Epithelial cell of esophagus (primary cell): ENCODE results near the gene NAGPA.

Source experiments
- DNase-seq: peaks from one replicate; pipeline ENCODE4 v3.0.0; 2010; ENCODE audit warnings: low read depth
- H3K4me3 ChIP-seq: 2 replicates; pipeline ENCODE4 v1.5.1; 2011; ENCODE audit warnings: mild to moderate bottlenecking, low read length, control low read depth
- TF ChIP-seq, protein P1 (sequence below): IDR thresholded peaks from 2 replicates; pipeline ENCODE4 v1.5.1; 2011; ENCODE audit warnings: low read depth, mild to moderate bottlenecking, low read length, control low read depth, inconsistent platforms; ENCODE audit not compliant: insufficient read depth; ENCODE audit errors: missing control alignments

Gene NAGPA

DNA sequence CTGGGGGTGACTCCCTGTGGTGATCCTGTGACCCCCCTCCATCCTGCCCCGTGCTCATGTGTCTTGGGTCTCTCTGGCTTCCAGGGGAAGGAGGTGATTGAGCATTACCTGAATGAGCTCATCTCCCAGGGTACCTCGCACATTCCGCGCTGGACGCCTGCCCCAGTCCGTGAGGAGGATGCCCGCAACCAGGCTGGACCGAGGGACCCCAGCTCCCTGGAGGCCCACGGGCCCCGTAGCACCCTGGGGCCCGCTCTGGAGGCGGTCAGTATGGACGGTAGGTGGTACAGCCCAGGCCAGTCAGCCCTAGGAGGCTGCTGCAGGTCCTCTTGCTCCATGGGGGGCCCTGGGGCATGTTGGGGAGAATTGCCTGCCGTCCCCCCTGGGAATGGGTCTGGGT, 42.0 kb downstream of the NAGPA start:
- H3K4me3 ChIP-seq = no peak overlapping the region
- DNase-seq = no peak
- TF ChIP-seq, protein P1, sequence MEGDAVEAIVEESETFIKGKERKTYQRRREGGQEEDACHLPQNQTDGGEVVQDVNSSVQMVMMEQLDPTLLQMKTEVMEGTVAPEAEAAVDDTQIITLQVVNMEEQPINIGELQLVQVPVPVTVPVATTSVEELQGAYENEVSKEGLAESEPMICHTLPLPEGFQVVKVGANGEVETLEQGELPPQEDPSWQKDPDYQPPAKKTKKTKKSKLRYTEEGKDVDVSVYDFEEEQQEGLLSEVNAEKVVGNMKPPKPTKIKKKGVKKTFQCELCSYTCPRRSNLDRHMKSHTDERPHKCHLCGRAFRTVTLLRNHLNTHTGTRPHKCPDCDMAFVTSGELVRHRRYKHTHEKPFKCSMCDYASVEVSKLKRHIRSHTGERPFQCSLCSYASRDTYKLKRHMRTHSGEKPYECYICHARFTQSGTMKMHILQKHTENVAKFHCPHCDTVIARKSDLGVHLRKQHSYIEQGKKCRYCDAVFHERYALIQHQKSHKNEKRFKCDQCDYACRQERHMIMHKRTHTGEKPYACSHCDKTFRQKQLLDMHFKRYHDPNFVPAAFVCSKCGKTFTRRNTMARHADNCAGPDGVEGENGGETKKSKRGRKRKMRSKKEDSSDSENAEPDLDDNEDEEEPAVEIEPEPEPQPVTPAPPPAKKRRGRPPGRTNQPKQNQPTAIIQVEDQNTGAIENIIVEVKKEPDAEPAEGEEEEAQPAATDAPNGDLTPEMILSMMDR = no peak

DNA sequence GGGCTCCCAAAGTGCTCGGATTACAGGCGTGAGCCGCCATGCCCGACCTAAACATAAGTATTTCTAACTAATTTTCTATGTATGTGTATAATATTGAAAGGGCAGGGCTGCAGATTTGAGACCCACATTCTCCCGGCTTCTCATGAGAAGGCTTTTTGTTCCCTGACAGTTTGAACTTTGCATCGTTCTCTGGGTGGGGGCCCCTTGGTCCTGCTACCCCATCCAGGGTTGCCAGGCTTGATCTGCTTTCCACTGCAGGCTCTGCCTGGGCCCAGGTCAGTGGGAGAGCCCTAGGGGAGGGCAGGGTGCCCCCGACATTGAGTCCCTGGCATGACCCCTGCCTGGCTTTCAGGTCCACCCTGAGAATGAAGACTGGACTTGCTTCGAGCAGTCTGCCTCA, 43.3 kb downstream of the NAGPA start:
- DNase-seq = no peak
- no peak overlapping the region for H3K4me3 ChIP-seq
- TF ChIP-seq, protein P1 = no peak

DNA sequence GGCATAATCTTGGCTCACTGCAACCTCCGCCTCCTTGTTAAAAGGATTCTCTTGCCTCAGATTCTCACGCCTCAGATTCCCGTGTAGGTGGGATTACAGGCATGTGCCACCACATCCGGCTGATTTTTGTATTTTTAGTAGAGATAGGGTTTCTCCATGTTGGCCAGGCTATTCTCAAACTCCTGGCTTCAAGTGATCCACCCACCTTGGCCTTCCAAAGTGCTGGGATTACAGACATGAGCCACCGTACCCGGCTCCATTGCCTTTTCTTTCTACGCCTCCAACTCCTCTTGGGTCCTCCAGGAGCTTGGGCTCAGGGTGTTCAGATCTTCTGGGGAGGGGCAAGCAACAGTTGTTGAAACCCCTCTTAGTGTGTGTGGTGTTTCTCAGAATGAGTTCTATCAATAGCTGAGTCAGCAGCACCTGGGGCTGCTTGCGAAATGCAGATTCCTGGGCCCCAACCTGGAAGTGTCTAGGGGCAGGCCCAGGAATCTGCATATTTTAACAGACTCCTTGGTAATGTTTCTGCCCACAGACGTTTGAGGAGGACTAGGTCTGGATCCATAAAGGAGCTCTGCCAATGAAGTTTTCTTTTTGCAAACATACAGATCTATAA, 44.2 kb downstream of the NAGPA start:
- no peak for DNase-seq
- H3K4me3 ChIP-seq = no peak overlapping the region
- TF ChIP-seq, protein P1 = no peak

DNA sequence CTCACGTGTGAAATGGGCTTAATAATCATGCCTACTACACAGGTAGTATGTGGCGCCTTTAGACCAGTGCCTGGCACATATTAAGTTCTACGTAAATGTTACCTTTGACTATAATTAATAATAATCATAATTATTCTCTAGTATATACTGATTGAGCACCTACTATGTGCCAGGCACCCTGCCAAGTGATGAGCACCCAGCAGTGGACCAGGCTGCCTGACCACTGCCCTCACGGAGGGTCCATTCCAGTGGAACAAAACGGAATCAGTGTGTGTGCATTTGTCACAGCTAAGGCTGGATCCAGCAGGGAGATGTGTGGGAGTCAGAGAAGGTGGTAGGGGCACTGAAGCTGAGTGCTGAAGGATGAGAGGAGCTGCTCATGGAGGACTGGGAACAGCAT, 45.1 kb downstream of the NAGPA start:
- TF ChIP-seq, protein P1 = no peak
- no peak for DNase-seq
- H3K4me3 ChIP-seq = no peak overlapping the region

DNA sequence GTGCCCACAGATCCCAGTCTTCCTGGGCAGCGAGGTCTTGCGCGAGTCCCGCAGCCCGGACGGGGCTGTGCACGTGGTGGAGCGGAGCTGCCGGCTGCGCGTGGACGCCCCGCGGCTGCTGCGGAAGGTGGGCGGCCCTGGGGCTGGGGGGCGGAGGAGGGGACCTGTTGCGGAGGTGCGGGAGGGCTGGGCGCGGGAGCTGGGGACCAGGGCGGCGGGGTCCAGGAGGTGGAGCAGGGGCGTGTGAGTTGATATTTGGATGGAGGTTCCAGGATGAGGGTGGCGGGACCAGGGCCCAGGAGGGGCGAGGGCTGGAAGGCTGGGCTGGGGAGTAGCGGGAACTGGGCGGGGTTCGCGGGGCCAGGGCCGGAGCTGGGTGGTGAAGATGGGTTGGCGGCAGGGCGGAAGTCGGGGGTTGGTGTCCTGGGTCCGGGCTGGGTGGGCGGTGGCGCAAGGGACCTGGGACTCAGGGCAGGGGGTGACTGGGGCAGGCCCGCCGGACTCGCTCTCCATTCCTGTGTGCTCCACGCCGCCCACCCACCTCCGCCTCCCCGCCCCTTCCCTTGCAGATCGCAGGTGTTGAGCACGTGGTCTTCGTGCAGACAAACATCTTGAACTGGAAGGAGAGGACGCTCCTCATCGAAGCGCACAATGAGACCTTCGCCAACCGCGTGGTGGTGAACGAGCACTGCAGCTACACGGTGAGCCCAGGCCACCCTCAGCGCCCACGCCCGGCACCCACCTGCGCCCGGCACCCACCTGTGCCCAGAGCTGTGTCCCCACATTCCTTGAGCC, 46.0 kb downstream of the NAGPA start:
- H3K4me3 ChIP-seq = no peak overlapping the region
- TF ChIP-seq, protein P1 = no peak

DNA sequence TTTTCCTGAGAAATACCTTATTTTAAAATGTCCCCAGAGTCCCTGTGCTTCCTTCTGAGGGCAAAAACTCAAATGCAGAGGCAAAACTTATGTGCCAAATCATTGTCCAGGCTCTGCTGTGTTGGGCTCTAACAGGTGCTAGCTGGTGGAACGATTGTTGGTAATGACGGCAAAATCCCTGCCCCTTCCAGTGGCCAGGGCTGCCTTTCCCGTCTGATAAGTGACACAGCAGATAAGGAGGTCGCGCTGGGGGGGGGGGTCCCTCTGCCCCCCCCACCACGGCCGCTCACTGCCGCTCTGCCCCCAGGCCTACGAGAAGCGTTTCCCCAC, 46.5 kb downstream of the NAGPA start:
- TF ChIP-seq, protein P1 = no peak
- no peak overlapping the region for H3K4me3 ChIP-seq
- no peak for DNase-seq

More for the DNA sequence above, 46.0 kb downstream of the NAGPA start:
- DNase-seq = no peak
